Cerebellar nuclear complex (tissue), 1 donor: ENCODE results near the gene BABAM2.

Source experiments
- DNase-seq, 2 experiments: peaks; one replicate each; lab custom pipeline; 2025; lab: John Stamatoyannopoulos, UW

The BABAM2 gene

GRCh38 chr2:27911458-27912210 is 21.1 kb downstream of the BABAM2 start:
- DNase-seq: no peak

GRCh38 chr2:27912512-27912911 is 22.0 kb downstream of the BABAM2 start:
- no peak for DNase-seq

- no peak for DNase-seq
Measured at GRCh38 chr2:27914041-27914804, 23.7 kb downstream of the BABAM2 start.

- DNase-seq: no peak
Measured at GRCh38 chr2:27914805-27915175, 24.3 kb downstream of the BABAM2 start.

- no peak for DNase-seq
Measured at GRCh38 chr2:27915191-27915590, 24.7 kb downstream of the BABAM2 start.

- DNase-seq: no peak
Measured at GRCh38 chr2:27915874-27916273, 25.3 kb downstream of the BABAM2 start.

GRCh38 chr2:27916293-27916995 is 25.9 kb downstream of the BABAM2 start:
- no peak for DNase-seq

GRCh38 chr2:27920148-27920885 is 29.8 kb downstream of the BABAM2 start:
- DNase-seq: no peak

GRCh38 chr2:27921424-27921823 is 30.9 kb downstream of the BABAM2 start:
- DNase-seq: no peak

- no peak for DNase-seq
Measured at GRCh38 chr2:27921880-27922547, 31.5 kb downstream of the BABAM2 start.

GRCh38 chr2:27922842-27923241 is 32.3 kb downstream of the BABAM2 start:
- no peak for DNase-seq

GRCh38 chr2:27925766-27926472 is 35.4 kb downstream of the BABAM2 start:
- DNase-seq: no peak

GRCh38 chr2:27929916-27930486 is 39.5 kb downstream of the BABAM2 start:
- no peak for DNase-seq

- DNase-seq: no peak
Measured at GRCh38 chr2:27931361-27931950, 40.9 kb downstream of the BABAM2 start.

- DNase-seq: no peak
Measured at GRCh38 chr2:27932396-27932795, 41.9 kb downstream of the BABAM2 start.

- no peak for DNase-seq
Measured at GRCh38 chr2:27935026-27935425, 44.5 kb downstream of the BABAM2 start.

- DNase-seq: no peak
Measured at GRCh38 chr2:27940090-27940671, 49.7 kb downstream of the BABAM2 start.

GRCh38 chr2:27940982-27941381 is 50.5 kb downstream of the BABAM2 start:
- no peak for DNase-seq

GRCh38 chr2:27942612-27943547 is 52.4 kb downstream of the BABAM2 start:
- DNase-seq: no peak
